K562 (cell line): ENCODE measurements around the gene BID. TPM values are rescaled to one million over a fixed set of nuclear protein-coding genes. Genes with fewer than 3 reads are reported as not detected.
A peak's percentile ranks its signal among the peaks of the same experiment; 100 is the strongest.

Experiments used
- DMBX1 ChIP-seq: fragments of 250-450 bp; sonication (Bioruptor Pico); IDR thresholded peaks from 2 replicates; pipeline ENCODE4 v1.8.0; 2022; ENCODE audit warnings: inconsistent platforms, mild to moderate bottlenecking, moderate library complexity, borderline replicate concordance
- GABPA ChIP-seq: fragments of 200-800 bp; sonication (Bioruptor generic); conservative IDR thresholded peaks from 2 replicates; pipeline ENCODE4 v1.6.1; 2016; ENCODE audit warnings: low read depth, missing genetic modification characterization, missing compliant biosample characterization
- MAFG ChIP-seq: fragments of 450-650 bp; conservative IDR thresholded peaks from 2 replicates; pipeline ENCODE4 v1.6.1; 2016; ENCODE audit warnings: missing genetic modification characterization, missing compliant biosample characterization
- NRF1 ChIP-seq, 2 experiments: fragments of 450-650 bp; IDR thresholded peaks in 1 of 2; conservative IDR thresholded peaks in 1 of 2; 2 replicates each; pipeline ENCODE4 v1.6.1; 2014; ENCODE audit warnings: mild to moderate bottlenecking in 2 of 2
- PTTG1 ChIP-seq: fragments of 450-650 bp; IDR thresholded peaks from 2 replicates; pipeline ENCODE4 v1.6.1; 2016; ENCODE audit warnings: low read depth, mild to moderate bottlenecking, missing genetic modification characterization, missing compliant biosample characterization
- SMAD4 ChIP-seq: fragments of 250-450 bp; sonication (Bioruptor Pico); conservative IDR thresholded peaks from 2 replicates; pipeline ENCODE4 v1.8.0; 2021; ENCODE audit warnings: inconsistent platforms, mild to moderate bottlenecking, moderate library complexity
- SMARCC2 ChIP-seq: fragments of 450-650 bp; IDR thresholded peaks from 2 replicates; pipeline ENCODE4 v1.6.1; 2017; ENCODE audit warnings: antibody characterized with exemption, moderate library complexity, mild to moderate bottlenecking, low read depth
- ZNF24 ChIP-seq: fragments of 450-650 bp; IDR thresholded peaks from 2 replicates; pipeline ENCODE4 v1.6.1; 2016
- polyA plus RNA-seq, 8 experiments: library from polyadenylated mRNA; depleted of rRNA in 4 of 8; stranded (reverse) in 5 of 8; unstranded in 3 of 8; fragments of >200 nt; fragmentation: Nextera tagmentation in 2 of 8; fragmentation: Illumina TruSeq in 1 of 8; extraction: Ambion mirVana in 2 of 8; extraction: Trizol in 1 of 8; gene quantifications; 2 replicates each; pipeline versions ENCODE4 v1.2.1 to v1.2.3, GENCODE V29; 2011 to 2014; ENCODE audit warnings: inconsistent platforms in 1 of 8, missing spikeins in 1 of 8
- total RNA-seq, 7 experiments: library from RNA; depleted of rRNA in 6 of 7; stranded (reverse); fragments of >200 nt in 6 of 7; fragmentation: Illumina TruSeq in 2 of 7; extraction: Trizol in 2 of 7; gene quantifications; 2 replicates each; pipeline versions ENCODE4 v1.2.1 to v1.2.3, GENCODE V29; 2011 to 2021; ENCODE audit warnings: low replicate concordance in 1 of 7
- TF ChIP-seq, protein P1 (sequence below): fragments of 200-800 bp; sonication (Bioruptor generic); IDR thresholded peaks from 2 replicates; pipeline ENCODE4 v1.6.1; 2016; ENCODE audit warnings: missing genetic modification characterization, missing compliant biosample characterization

Gene BID
- total and polyA plus RNA-seq, 9 of the 15 experiments (the other 6 are each of a cell fraction or from before 2014, with no cell fraction given), result 5.2 to 209 (median 63.7) TPM

DNA sequence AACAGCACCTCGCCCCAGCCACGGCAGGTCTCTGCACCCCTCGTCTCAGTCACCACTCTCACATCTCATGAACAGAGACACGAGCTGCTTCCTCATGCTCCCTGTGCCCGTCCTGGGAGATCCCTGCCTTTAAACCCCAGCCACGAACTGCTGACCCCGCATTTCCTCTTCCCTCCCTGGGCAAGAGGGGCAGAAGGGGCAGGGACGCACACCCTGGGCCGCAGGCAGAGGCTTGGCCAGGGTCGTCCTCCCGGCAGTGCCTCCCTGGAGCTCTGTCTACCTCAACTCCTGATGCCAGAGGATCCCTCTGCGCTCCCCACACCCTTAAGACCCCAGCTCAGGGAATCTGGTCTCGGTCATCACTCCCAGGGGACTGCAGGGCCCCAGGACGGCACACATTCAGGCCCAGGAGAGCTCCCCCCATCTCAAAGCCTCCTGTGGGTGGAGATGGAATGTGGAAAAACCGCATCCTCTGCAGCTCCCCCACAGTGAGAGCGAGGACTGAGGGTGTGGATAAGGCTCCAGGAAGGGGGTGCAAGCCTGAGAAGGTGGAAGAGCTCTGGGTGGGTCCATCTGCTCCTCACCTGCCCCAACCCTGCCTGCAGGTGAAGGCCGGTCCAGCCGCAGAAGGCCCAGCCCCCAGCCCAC is 1.2 kb downstream of the BID start (continued):
- TF ChIP-seq, protein P1, sequence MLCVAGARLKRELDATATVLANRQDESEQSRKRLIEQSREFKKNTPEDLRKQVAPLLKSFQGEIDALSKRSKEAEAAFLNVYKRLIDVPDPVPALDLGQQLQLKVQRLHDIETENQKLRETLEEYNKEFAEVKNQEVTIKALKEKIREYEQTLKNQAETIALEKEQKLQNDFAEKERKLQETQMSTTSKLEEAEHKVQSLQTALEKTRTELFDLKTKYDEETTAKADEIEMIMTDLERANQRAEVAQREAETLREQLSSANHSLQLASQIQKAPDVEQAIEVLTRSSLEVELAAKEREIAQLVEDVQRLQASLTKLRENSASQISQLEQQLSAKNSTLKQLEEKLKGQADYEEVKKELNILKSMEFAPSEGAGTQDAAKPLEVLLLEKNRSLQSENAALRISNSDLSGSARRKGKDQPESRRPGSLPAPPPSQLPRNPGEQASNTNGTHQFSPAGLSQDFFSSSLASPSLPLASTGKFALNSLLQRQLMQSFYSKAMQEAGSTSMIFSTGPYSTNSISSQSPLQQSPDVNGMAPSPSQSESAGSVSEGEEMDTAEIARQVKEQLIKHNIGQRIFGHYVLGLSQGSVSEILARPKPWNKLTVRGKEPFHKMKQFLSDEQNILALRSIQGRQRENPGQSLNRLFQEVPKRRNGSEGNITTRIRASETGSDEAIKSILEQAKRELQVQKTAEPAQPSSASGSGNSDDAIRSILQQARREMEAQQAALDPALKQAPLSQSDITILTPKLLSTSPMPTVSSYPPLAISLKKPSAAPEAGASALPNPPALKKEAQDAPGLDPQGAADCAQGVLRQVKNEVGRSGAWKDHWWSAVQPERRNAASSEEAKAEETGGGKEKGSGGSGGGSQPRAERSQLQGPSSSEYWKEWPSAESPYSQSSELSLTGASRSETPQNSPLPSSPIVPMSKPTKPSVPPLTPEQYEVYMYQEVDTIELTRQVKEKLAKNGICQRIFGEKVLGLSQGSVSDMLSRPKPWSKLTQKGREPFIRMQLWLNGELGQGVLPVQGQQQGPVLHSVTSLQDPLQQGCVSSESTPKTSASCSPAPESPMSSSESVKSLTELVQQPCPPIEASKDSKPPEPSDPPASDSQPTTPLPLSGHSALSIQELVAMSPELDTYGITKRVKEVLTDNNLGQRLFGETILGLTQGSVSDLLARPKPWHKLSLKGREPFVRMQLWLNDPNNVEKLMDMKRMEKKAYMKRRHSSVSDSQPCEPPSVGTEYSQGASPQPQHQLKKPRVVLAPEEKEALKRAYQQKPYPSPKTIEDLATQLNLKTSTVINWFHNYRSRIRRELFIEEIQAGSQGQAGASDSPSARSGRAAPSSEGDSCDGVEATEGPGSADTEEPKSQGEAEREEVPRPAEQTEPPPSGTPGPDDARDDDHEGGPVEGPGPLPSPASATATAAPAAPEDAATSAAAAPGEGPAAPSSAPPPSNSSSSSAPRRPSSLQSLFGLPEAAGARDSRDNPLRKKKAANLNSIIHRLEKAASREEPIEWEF (CRISPR knock-in tag), result no peak
- no peak for TF ChIP-seq DMBX1 (CRISPR knock-in tag)
- no peak for TF ChIP-seq SMAD4 (CRISPR knock-in tag)
- no peak for TF ChIP-seq PTTG1
- no peak for TF ChIP-seq SMARCC2
- peak; percentile 37; the same call in 1 of the 2 replicates for TF ChIP-seq MAFG (tag)
- TF ChIP-seq GABPA (tag), result no peak
- TF ChIP-seq NRF1 (conservative IDR thresholded peaks at IDR 0.05 in 1 of 2, IDR thresholded peaks at IDR 0.05 in 1 of 2), result no peak
- no peak for TF ChIP-seq ZNF24
